ENCODE measurements around the gene CHRNB2.

The CHRNB2 gene

DNA sequence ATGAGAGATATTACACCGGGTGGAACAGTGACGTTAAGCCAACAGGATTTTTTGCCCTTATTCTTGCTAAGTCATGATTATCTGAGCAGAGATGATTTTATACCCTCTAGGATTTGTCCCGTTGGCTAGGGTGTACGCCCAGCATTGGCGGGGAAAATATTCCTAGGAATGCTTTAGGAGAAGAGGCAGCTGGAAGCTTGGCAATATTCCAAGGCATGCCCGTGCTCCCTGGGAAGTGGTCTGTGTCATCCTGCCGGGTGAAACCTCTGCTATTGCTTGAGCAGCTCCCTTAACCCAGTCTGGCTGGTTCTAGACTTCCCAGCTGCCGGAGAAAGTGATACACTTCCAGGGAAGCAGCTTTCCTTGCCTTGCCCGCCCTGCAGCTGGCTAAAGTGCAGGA lies 16.2 kb downstream of the CHRNB2 start:
- H3K4me3 ChIP-seq (ENCODE audit: low read depth, low read length): no peak overlapping the region
- no peak for TF ChIP-seq CTCF (IDR thresholded peaks at IDR 0.05; ENCODE audit: low read depth, low read length)

- no peak for TF ChIP-seq CTCF (IDR thresholded peaks at IDR 0.05; ENCODE audit: low read depth, low read length)
- no peak overlapping the region for H3K4me3 ChIP-seq (ENCODE audit: low read depth, low read length)
These were observed 16.9 kb downstream of the CHRNB2 start for GRCh38 chr1:154584267-154584994.

DNA sequence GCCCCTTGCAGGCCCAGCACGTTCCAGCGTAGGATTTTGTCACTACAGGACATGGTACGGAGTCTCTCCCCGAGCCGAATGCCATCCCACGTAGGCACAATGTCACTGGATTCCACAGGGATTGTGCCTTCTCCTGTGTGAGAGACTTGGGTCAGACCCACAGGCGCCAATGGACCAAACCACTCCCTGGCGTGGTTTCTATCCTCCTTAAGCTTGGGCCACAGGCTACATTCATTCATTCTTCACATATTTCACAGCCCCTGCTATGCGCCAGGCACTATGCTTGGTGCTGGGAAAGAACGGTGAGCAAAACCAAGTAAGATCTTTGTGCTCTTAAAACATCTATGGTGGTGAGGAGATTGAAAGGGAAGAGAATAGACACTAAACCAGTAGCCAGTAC lies 18.7 kb downstream of the CHRNB2 start:
- no peak overlapping the region for H3K4me3 ChIP-seq (ENCODE audit: low read depth, low read length)
- TF ChIP-seq CTCF (IDR thresholded peaks at IDR 0.05; ENCODE audit: low read depth, low read length): no peak

DNA sequence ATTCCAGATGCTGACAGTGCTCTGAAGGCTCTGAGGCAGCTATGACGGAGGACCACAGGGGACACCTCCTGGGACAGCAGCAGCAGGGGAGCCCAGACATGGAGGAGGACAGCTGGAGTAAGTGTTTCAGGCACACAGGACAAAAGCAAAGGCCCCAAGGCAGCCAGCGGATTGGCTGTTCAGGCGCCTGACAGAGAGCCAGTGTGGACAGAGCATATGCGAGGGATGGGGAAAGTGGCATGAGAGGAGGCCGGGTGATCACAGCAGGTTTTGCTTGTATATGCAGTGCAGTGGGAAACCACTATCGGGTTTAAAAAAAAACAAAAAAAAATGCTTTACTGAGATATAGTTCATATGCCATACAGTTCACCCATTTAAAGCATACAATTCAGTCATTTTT lies 19.1 kb downstream of the CHRNB2 start:
- no peak overlapping the region for H3K4me3 ChIP-seq (ENCODE audit: low read depth, low read length)
- no peak for TF ChIP-seq CTCF (IDR thresholded peaks at IDR 0.05; ENCODE audit: low read depth, low read length)

GRCh38 chr1:154589780-154590179 lies 22.2 kb downstream of the CHRNB2 start:
- no peak for TF ChIP-seq CTCF (IDR thresholded peaks at IDR 0.05; ENCODE audit: low read depth, low read length)
- no peak overlapping the region for H3K4me3 ChIP-seq (ENCODE audit: low read depth, low read length)

DNA sequence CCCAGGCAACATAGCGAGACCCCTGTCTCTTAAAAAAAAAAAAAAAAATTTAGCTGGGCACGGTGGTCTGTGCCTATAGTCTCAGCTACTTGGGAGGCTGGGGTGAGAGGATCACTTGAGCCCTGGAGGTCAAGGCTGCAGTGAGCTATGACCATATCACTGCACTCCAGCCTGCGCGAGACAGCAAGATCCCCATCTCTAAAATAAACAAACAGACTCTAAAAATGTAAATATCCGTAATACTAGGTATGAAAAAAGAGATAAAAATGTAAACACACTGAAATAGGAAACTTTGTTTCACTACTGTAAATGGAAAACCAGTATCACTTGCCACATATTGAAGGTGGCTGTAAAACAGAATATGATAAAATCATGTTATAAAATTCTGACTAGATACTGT lies 23.2 kb downstream of the CHRNB2 start:
- TF ChIP-seq CTCF (IDR thresholded peaks at IDR 0.05; ENCODE audit: low read depth, low read length): no peak
- H3K4me3 ChIP-seq (ENCODE audit: low read depth, low read length): no peak overlapping the region

GRCh38 chr1:154591206-154591605 lies 23.6 kb downstream of the CHRNB2 start:
- TF ChIP-seq CTCF (IDR thresholded peaks at IDR 0.05; ENCODE audit: low read depth, low read length): no peak
- H3K4me3 ChIP-seq (ENCODE audit: low read depth, low read length): no peak overlapping the region

Measured in WI38 (cell line).